Endothelial cell of umbilical vein (primary cell): ENCODE results near the gene MORC3. TPM values are rescaled to one million over a fixed set of nuclear protein-coding genes. Genes with fewer than 3 reads are reported as not detected.
"Not testable (repeated sequence)": the region's sequence is repeated elsewhere in the genome, so short reads cannot be mapped to it uniquely, and the experiment has no call there.

Experiments
- BruUV-seq: library from RNA; stranded (reverse); fragments of 400-500 nt; replicated peaks from 2 replicates; lab custom pipeline; 2021; lab: Mats Ljungman, UMichigan
- CTCF ChIA-PET: fragments of 300-600, 350-600 bp; sonication (Branson Sonifier 250); formaldehyde crosslinking; loops from one replicate; lab custom pipeline; 2021; ENCODE audit warnings: antibody characterized with exemption, inconsistent platforms; lab: Charles Lee
- POLR2A ChIA-PET: fragments of 300-600, 350-600 bp; sonication (Branson Sonifier 250); formaldehyde crosslinking; loops from one replicate; lab custom pipeline; 2021; ENCODE audit warnings: antibody characterized with exemption, inconsistent platforms; lab: Charles Lee
- DNase-seq: peaks from one replicate; pipeline ENCODE4 v3.0.0-alpha.2; 2011; ENCODE audit warnings: low read depth, low spot score
- FAIRE-seq: peaks from 2 replicates; lab custom pipeline; 2011; peaks lifted over from hg19 to GRCh38; lab: Jason Lieb, UNC
- H2AFZ ChIP-seq: 2 replicates; pipeline ENCODE4 v1.6.0; 2012; ENCODE audit warnings: low read depth, low read length, control low read depth, inconsistent platforms
- H3K27ac ChIP-seq: 2 replicates; pipeline ENCODE4 v1.5.1; 2011; ENCODE audit warnings: low read depth, mild to moderate bottlenecking, control low read depth, low read length, moderate library complexity; ENCODE audit not compliant: insufficient read depth
- H3K27me3 ChIP-seq, 2 experiments: 2 replicates each; pipeline versions ENCODE4 v1.6.0 to v1.6.1; 2011; ENCODE audit warnings: low read length in 2 of 2, mixed read lengths in 1 of 2; ENCODE audit not compliant: control insufficient read depth in 2 of 2, insufficient read depth in 2 of 2
- H3K36me3 ChIP-seq, 2 experiments: 2 replicates in 1 of 2; 3 replicates in 1 of 2; pipeline ENCODE4 v1.5.1; 2011; ENCODE audit warnings: low read length in 2 of 2, mild to moderate bottlenecking in 1 of 2, moderate library complexity in 1 of 2; ENCODE audit not compliant: control insufficient read depth in 2 of 2, insufficient read depth in 2 of 2; ENCODE audit errors: extremely low read depth in 1 of 2
- H3K4me1 ChIP-seq: 3 replicates; pipeline ENCODE4 v1.5.1; 2011; ENCODE audit warnings: mild to moderate bottlenecking, low read length; ENCODE audit not compliant: control insufficient read depth, insufficient read depth; ENCODE audit errors: extremely low read depth
- H3K4me2 ChIP-seq: 2 replicates; pipeline ENCODE4 v1.6.1; 2011; ENCODE audit warnings: low read length, control low read depth, mixed read lengths; ENCODE audit not compliant: insufficient read depth
- H3K4me3 ChIP-seq, 3 experiments: fragments of 200-600 bp in 1 of 3; sonication (generic), shearing (Covaris generic) in 1 of 3; replicated peaks in 1 of 3; 2 replicates each; pipeline ENCODE4 v1.5.1; 2011 to 2016; ENCODE audit warnings: control low read depth in 3 of 3, low read length in 3 of 3, mild to moderate bottlenecking in 2 of 3, inconsistent platforms in 1 of 3, low read depth in 1 of 3, moderate library complexity in 1 of 3; ENCODE audit not compliant: insufficient read depth in 1 of 3
- H3K79me2 ChIP-seq: 2 replicates; pipeline ENCODE4 v1.6.0; 2012; ENCODE audit warnings: low read length, inconsistent platforms; ENCODE audit not compliant: control insufficient read depth, insufficient read depth
- H3K9ac ChIP-seq: replicated peaks from 2 replicates; pipeline ENCODE3; 2011; ENCODE audit warnings: low read length, control low read depth; ENCODE audit not compliant: insufficient read depth; ENCODE audit errors: extremely low read depth
- H3K9me1 ChIP-seq: replicated peaks from 3 replicates; pipeline ENCODE4 v1.6.0; 2011; ENCODE audit warnings: mild to moderate bottlenecking, low read length; ENCODE audit not compliant: control insufficient read depth, insufficient read depth; ENCODE audit errors: extremely low read depth
- H3K9me3 ChIP-seq: replicated peaks from 2 replicates; pipeline ENCODE4 v1.5.1; 2012; ENCODE audit warnings: low read length, inconsistent platforms; ENCODE audit not compliant: control insufficient read depth, insufficient read depth
- H4K20me1 ChIP-seq: replicated peaks from 2 replicates; pipeline ENCODE3; 2011; ENCODE audit warnings: mild to moderate bottlenecking, low read length; ENCODE audit not compliant: control insufficient read depth, insufficient read depth; ENCODE audit errors: extremely low read depth
- EZH2 ChIP-seq: IDR thresholded peaks from 2 replicates; pipeline ENCODE4 v1.6.1; 2012; ENCODE audit warnings: borderline replicate concordance, low read depth, mild to moderate bottlenecking, moderate library complexity, low read length, inconsistent platforms; ENCODE audit not compliant: severe bottlenecking
- FOS ChIP-seq: IDR thresholded peaks from 2 replicates; pipeline ENCODE4 v1.6.1; 2011; ENCODE audit warnings: mild to moderate bottlenecking, low read length, moderate library complexity, borderline replicate concordance; ENCODE audit not compliant: insufficient read depth
- GATA2 ChIP-seq: IDR thresholded peaks from 2 replicates; pipeline ENCODE4 v1.7.0; 2011; ENCODE audit warnings: low read depth, mild to moderate bottlenecking, moderate library complexity, mixed read lengths, low read length; ENCODE audit not compliant: insufficient read length, insufficient read depth
- JUN ChIP-seq: IDR thresholded peaks from 2 replicates; pipeline ENCODE4 v1.6.1; 2011; ENCODE audit warnings: borderline replicate concordance, low read depth; ENCODE audit not compliant: insufficient read length, insufficient read depth
- MYC ChIP-seq: IDR thresholded peaks from one replicate; pipeline ENCODE4 v1.6.1; 2011; ENCODE audit warnings: mild to moderate bottlenecking, low read depth, low read length
- POLR2A ChIP-seq: IDR thresholded peaks from 2 replicates; pipeline ENCODE4 v1.6.1; 2012; ENCODE audit warnings: low read depth, mild to moderate bottlenecking, control low read depth, low read length
- POLR2AphosphoS5 ChIP-seq: IDR thresholded peaks from 2 replicates; pipeline ENCODE4 v1.6.1; 2012; ENCODE audit warnings: low read depth, mild to moderate bottlenecking, control low read depth, low read length, moderate library complexity; ENCODE audit not compliant: insufficient read depth
- dilution Hi-C: fragments of 300-500 bp; cut with MboI; formaldehyde crosslinking; loops from one replicate; pipeline ENCODE4 v1.15.0; 2019; ENCODE audit warnings: low sequenced_read_pairs; ENCODE audit not compliant: extremely low pct_ligation_motif_present
- intact Hi-C: fragments of 100-400 bp; cut with micrococcal nuclease; formaldehyde crosslinking; loops from one replicate; pipeline ENCODE4 v1.10.0; 2022
- polyA plus RNA-seq, 4 experiments: library from polyadenylated mRNA; depleted of rRNA in 3 of 4; stranded (reverse) in 3 of 4; unstranded in 1 of 4; fragments of >200 nt; gene quantifications; 2 replicates each; pipeline versions ENCODE4 v1.2.1 to v1.2.3, GENCODE V29; 2011 to 2012; ENCODE audit warnings: missing spikeins in 1 of 4
- total RNA-seq: library from RNA; stranded (reverse); gene quantifications from 2 replicates; pipeline ENCODE4 v1.2.3, GENCODE V29; 2021
- TF ChIP-seq, protein P1 (sequence below): IDR thresholded peaks from 2 replicates; pipeline ENCODE4 v1.6.1; 2011; ENCODE audit not compliant: insufficient read depth, insufficient read length
- TF ChIP-seq, protein P2 (sequence below), 2 donors: IDR thresholded peaks; 1 replicate in 1 of 2; 2 replicates in 1 of 2; pipeline ENCODE4 v1.5.1; 2011; ENCODE audit warnings: low read length in 2 of 2, mild to moderate bottlenecking in 2 of 2, moderate library complexity in 2 of 2, control low read depth in 1 of 2, inconsistent platforms in 1 of 2, low read depth in 1 of 2; ENCODE audit not compliant: insufficient read depth in 1 of 2; ENCODE audit errors: extremely low read depth in 1 of 2

MORC3 gene
- total and polyA plus RNA-seq, 2 donors (not counting 3 experiments of a cell fraction or from before 2014, with no cell fraction given) = 7.3 to 25.3 TPM

- no peaks in the 10 kb centered on the region for H3K4me1 ChIP-seq
- H3K4me2 ChIP-seq = no peak overlapping the region
- H3K27me3 ChIP-seq = no peaks in the 10 kb centered on the region
- ChIA-PET CTCF (no interaction called here), POLR2A (no interaction called here)
- intact Hi-C loops = no loop called here
- H3K4me3 ChIP-seq = no peak overlapping the region
- TF ChIP-seq, protein P1, sequence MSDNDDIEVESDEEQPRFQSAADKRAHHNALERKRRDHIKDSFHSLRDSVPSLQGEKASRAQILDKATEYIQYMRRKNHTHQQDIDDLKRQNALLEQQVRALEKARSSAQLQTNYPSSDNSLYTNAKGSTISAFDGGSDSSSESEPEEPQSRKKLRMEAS = no peak
- TF ChIP-seq POLR2AphosphoS5 = no peak
- TF ChIP-seq JUN = no peak
- no peak for TF ChIP-seq EZH2
- no peak for TF ChIP-seq MYC
- TF ChIP-seq, protein P2, sequence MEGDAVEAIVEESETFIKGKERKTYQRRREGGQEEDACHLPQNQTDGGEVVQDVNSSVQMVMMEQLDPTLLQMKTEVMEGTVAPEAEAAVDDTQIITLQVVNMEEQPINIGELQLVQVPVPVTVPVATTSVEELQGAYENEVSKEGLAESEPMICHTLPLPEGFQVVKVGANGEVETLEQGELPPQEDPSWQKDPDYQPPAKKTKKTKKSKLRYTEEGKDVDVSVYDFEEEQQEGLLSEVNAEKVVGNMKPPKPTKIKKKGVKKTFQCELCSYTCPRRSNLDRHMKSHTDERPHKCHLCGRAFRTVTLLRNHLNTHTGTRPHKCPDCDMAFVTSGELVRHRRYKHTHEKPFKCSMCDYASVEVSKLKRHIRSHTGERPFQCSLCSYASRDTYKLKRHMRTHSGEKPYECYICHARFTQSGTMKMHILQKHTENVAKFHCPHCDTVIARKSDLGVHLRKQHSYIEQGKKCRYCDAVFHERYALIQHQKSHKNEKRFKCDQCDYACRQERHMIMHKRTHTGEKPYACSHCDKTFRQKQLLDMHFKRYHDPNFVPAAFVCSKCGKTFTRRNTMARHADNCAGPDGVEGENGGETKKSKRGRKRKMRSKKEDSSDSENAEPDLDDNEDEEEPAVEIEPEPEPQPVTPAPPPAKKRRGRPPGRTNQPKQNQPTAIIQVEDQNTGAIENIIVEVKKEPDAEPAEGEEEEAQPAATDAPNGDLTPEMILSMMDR (IDR thresholded peaks at IDR 0.05; ENCODE audit: extremely low read depth in 1 of 2, insufficient read depth in 1 of 2, low read depth in 1 of 2, low read length in 2 of 2) = no peak
- no peak for TF ChIP-seq POLR2A
- no peak for TF ChIP-seq GATA2
- no peak for TF ChIP-seq FOS
- peaks cover 25 to 29% of the 10 kb centered on the region in 2 experiments for H3K36me3 ChIP-seq
- no peaks in the 10 kb centered on the region for H4K20me1 ChIP-seq
- DNase-seq (no peak), FAIRE-seq (no peak)
- no peak overlapping the region for H2AFZ ChIP-seq
- no peak overlapping the region for H3K9ac ChIP-seq
- peaks cover 11% of the 10 kb centered on the region for H3K79me2 ChIP-seq
- dilution Hi-C loops = no loop called here
- no peaks in the 10 kb centered on the region for H3K9me1 ChIP-seq
- no peaks in the 10 kb centered on the region for H3K9me3 ChIP-seq
- H3K27ac ChIP-seq = no peak overlapping the region
- BruUV-seq = no TSS peak
Measured at GRCh38 chr21:36338975-36339374, 19.0 kb downstream of the MORC3 start.

DNA sequence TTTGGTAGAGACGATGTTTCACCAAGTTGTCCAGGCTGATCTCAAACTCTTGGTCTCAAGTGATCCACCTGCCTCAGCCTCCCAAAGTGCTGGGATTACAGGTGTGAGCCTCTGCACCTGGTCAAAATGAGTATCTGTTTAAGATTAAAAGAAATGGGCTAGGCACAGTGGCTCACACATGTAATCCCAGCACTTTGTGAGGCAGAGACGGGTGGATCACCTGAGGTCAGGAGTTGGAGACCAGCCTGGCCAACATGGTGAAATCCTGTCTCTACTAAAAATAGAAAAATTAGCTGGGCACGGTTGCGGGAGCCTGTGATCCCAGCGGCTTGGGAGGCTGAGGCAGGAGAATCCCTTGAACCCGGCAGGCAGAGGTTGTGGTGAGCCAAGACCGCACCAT, 22.6 kb downstream of the MORC3 start:
- DNase-seq, H3K4me2 ChIP-seq, H2AFZ ChIP-seq, intact Hi-C loops, H3K9me1 ChIP-seq, H3K9ac ChIP-seq, H3K9me3 ChIP-seq, H3K79me2 ChIP-seq, H3K27me3 ChIP-seq, H3K27ac ChIP-seq, BruUV-seq, CTCF ChIA-PET, H4K20me1 ChIP-seq, dilution Hi-C loops, FAIRE-seq, POLR2A ChIA-PET, H3K4me3 ChIP-seq, H3K4me1 ChIP-seq: not testable (repeated sequence)
- H3K36me3 ChIP-seq = peaks cover 30% of the 10 kb centered on the region in 2 experiments
